ENCODE data around the gene BMP4. TPM values are rescaled to one million over a fixed set of nuclear protein-coding genes. Genes with fewer than 3 reads are reported as not detected.

Gene BMP4
- total RNA-seq, 4 donors from 2014 or later = 6.7 to 22.2 (median 10.0) TPM

GRCh38 chr14:53921027-53921426 lies 35.6 kb downstream of the BMP4 start:
- TF ChIP-seq CTCF (IDR thresholded peaks at IDR 0.05; ENCODE audit: low read depth) = no peak

GRCh38 chr14:53916239-53916638 lies 40.4 kb downstream of the BMP4 start:
- TF ChIP-seq CTCF (IDR thresholded peaks at IDR 0.05; ENCODE audit: low read depth) = no peak

- TF ChIP-seq CTCF (IDR thresholded peaks at IDR 0.05; ENCODE audit: low read depth) = no peak
These were observed 41.1 kb downstream of the BMP4 start for GRCh38 chr14:53915364-53916014.

GRCh38 chr14:53912021-53912420 lies 44.6 kb downstream of the BMP4 start:
- no peak for TF ChIP-seq CTCF (IDR thresholded peaks at IDR 0.05; ENCODE audit: low read depth)

GRCh38 chr14:53908416-53908815 lies 48.2 kb downstream of the BMP4 start:
- TF ChIP-seq CTCF (IDR thresholded peaks at IDR 0.05; ENCODE audit: low read depth) = no peak

- no peak for TF ChIP-seq CTCF (IDR thresholded peaks at IDR 0.05; ENCODE audit: low read depth)
These were observed 54.3 kb downstream of the BMP4 start for GRCh38 chr14:53902307-53902706.

GRCh38 chr14:53900499-53900898 lies 56.1 kb downstream of the BMP4 start:
- TF ChIP-seq CTCF (IDR thresholded peaks at IDR 0.05; ENCODE audit: low read depth) = no peak

Small RNAs within 50 kb of the gene (small RNA-seq; reads per million reads assigned to genes)
- gene MIR5580 = not detected
